Retinal pigment epithelial cell (primary cell): ENCODE data around the gene ATG2A.
A peak's percentile ranks its signal among the peaks of the same experiment; 100 is the strongest.
"Not testable (repeated sequence)": the region's sequence is repeated elsewhere in the genome, so short reads cannot be mapped to it uniquely, and the experiment has no call there.

ENCODE experiments used
- DNase-seq: peaks from one replicate; pipeline ENCODE4 v3.0.0-alpha.2; 2010; ENCODE audit warnings: low read depth
- H3K4me3 ChIP-seq: 2 replicates; pipeline ENCODE4 v1.5.1; 2011; ENCODE audit warnings: mild to moderate bottlenecking, low read length, control low read depth, moderate library complexity
- CTCF ChIP-seq: conservative IDR thresholded peaks from 2 replicates; pipeline ENCODE4 v1.5.1; 2011; ENCODE audit warnings: low read depth, low read length, control low read depth, inconsistent platforms

Gene ATG2A

GRCh38 chr11:64846998-64847666 is 69.9 kb downstream of the ATG2A start:
- H3K4me3 ChIP-seq: no peak overlapping the region
- no peak for DNase-seq
- TF ChIP-seq CTCF: peak; percentile 86

- not testable (repeated sequence) for DNase-seq
Measured at GRCh38 chr11:64845776-64846129, 71.3 kb downstream of the ATG2A start.

GRCh38 chr11:64845129-64845775 is 71.8 kb downstream of the ATG2A start:
- no peak for DNase-seq
- TF ChIP-seq CTCF: no peak

More at GRCh38 chr11:64845776-64846129, 71.3 kb downstream of the ATG2A start:
- H3K4me3 ChIP-seq: not testable (repeated sequence)

More at GRCh38 chr11:64845129-64845775, 71.8 kb downstream of the ATG2A start:
- peak overlapping the region; percentile 40 for H3K4me3 ChIP-seq
